Esophagus squamous epithelium (tissue), 5 donors: ENCODE measurements around the gene ACOT13. TPM values are rescaled to one million over a fixed set of nuclear protein-coding genes. Genes with fewer than 3 reads are reported as not detected.
A peak's percentile ranks its signal among the peaks of the same experiment; 100 is the strongest.
"Not testable (repeated sequence)": the region's sequence is repeated elsewhere in the genome, so short reads cannot be mapped to it uniquely, and the experiment has no call there.

ENCODE experiments used
- DNase-seq: peaks from one replicate; lab custom pipeline; 2025; lab: John Stamatoyannopoulos, UW
- H3K27ac ChIP-seq, 4 donors: fragments of 200-600 bp; sonication (generic); one replicate each; pipeline ENCODE4 v1.5.1; 2016 to 2019; ENCODE audit warnings: mild to moderate bottlenecking in 1 of 4
- H3K27me3 ChIP-seq, 4 donors: fragments of 200-600 bp; sonication (generic); 1 replicate in 3 of 4; 2 replicates in 1 of 4; pipeline versions ENCODE4 v1.5.1 to v1.6.0; 2017 to 2021; ENCODE audit warnings: antibody characterized with exemption in 1 of 4
- H3K36me3 ChIP-seq, 3 donors: fragments of 200-600 bp; sonication (generic); one replicate each; pipeline ENCODE4 v1.5.1; 2016 to 2019
- H3K4me1 ChIP-seq, 3 donors: fragments of 200-600 bp; sonication (generic); one replicate each; pipeline ENCODE4 v1.5.1; 2017 to 2019
- H3K4me3 ChIP-seq, 4 donors: fragments of 200-600 bp; sonication (generic); 1 replicate in 3 of 4; 2 replicates in 1 of 4; pipeline ENCODE4 v1.5.1; 2016 to 2019; ENCODE audit warnings: mild to moderate bottlenecking in 2 of 4, moderate library complexity in 1 of 4
- H3K9me3 ChIP-seq, 3 donors: fragments of 200-600 bp; sonication (generic); one replicate each; pipeline ENCODE4 v1.5.1; 2016 to 2019
- POLR2A ChIP-seq, 4 donors: fragments of 450-650 bp; IDR thresholded peaks; one replicate each; pipeline ENCODE4 v1.6.1; 2017; ENCODE audit warnings: antibody characterized with exemption in 4 of 4, mild to moderate bottlenecking in 4 of 4, moderate library complexity in 3 of 4
- WGBS, 2 donors: methylation state at CpG; one replicate each; pipeline ENCODE4 v1.1.5; 2018; 5-methylcytosine and 5-hydroxymethylcytosine counted together
- intact Hi-C: fragments of 100-400 bp; cut with DNase I; formaldehyde crosslinking; loops from one replicate; pipeline ENCODE4 v1.15.0; 2022
- total RNA-seq, 4 donors: library from RNA; depleted of rRNA; stranded (reverse); fragments of >200 nt; gene quantifications; one replicate each; pipeline ENCODE4 v1.1.0, GENCODE V29; 2016
- TF ChIP-seq, protein P1 (sequence below), 6 experiments: fragments of 450-650 bp in 4 of 6; fragments of 200-600 bp in 2 of 6; sonication (generic) in 2 of 6; IDR thresholded peaks; one replicate each; pipeline ENCODE4 v1.5.1; 2016 to 2019; ENCODE audit warnings: antibody characterized with exemption in 6 of 6, mild to moderate bottlenecking in 4 of 6, moderate library complexity in 4 of 6
- donor health status: DM: yes; HTN: yes; CAD: no.

The ACOT13 gene
- total RNA-seq, 4 donors from 2014 or later: 2.5 to 6.1 (median 3.6) TPM

GRCh38 chr6:24749297-24749696 is 82.4 kb downstream of the ACOT13 start:
- 63 to 69% methylated on average over 3 of the region's 3 CpGs for WGBS, 2 donors
- Histone ChIP-seq H3K36me3 (no peaks in the 10 kb centered on the region), H3K27ac (peak overlapping the region in 2 of 4 donors; percentile 11 to 31), H3K4me1 (peaks cover 0 to 3% (median 0%) of the 10 kb centered on the region in 3 donors), H3K9me3 (no peaks in the 10 kb centered on the region), H3K27me3 (no peaks in the 10 kb centered on the region), H3K4me3 (no peak overlapping the region)
- intact Hi-C loops: no loop called here
- DNase-seq: no peak
- TF ChIP-seq POLR2A (IDR thresholded peaks at IDR 0.05): no peak
- TF ChIP-seq, protein P1, sequence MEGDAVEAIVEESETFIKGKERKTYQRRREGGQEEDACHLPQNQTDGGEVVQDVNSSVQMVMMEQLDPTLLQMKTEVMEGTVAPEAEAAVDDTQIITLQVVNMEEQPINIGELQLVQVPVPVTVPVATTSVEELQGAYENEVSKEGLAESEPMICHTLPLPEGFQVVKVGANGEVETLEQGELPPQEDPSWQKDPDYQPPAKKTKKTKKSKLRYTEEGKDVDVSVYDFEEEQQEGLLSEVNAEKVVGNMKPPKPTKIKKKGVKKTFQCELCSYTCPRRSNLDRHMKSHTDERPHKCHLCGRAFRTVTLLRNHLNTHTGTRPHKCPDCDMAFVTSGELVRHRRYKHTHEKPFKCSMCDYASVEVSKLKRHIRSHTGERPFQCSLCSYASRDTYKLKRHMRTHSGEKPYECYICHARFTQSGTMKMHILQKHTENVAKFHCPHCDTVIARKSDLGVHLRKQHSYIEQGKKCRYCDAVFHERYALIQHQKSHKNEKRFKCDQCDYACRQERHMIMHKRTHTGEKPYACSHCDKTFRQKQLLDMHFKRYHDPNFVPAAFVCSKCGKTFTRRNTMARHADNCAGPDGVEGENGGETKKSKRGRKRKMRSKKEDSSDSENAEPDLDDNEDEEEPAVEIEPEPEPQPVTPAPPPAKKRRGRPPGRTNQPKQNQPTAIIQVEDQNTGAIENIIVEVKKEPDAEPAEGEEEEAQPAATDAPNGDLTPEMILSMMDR (IDR thresholded peaks at IDR 0.05): no peak

GRCh38 chr6:24750878-24751277 is 84.0 kb downstream of the ACOT13 start:
- H3K27ac ChIP-seq, DNase-seq, H3K4me1 ChIP-seq, H3K4me3 ChIP-seq, H3K36me3 ChIP-seq, intact Hi-C loops, H3K9me3 ChIP-seq, H3K27me3 ChIP-seq: not testable (repeated sequence)
- WGBS, 2 donors: 68 to 83% methylated on average over 3 of the region's 3 CpGs

- 54 to 68% methylated on average over 2 of the region's 2 CpGs for WGBS, 2 donors
- TF ChIP-seq, protein P1 (IDR thresholded peaks at IDR 0.05): no peak
- TF ChIP-seq POLR2A (IDR thresholded peaks at IDR 0.05): no peak
- Histone ChIP-seq H3K27me3 (no peaks in the 10 kb centered on the region), H3K4me1 (peaks cover 0 to 3% (median 0%) of the 10 kb centered on the region in 3 donors), H3K9me3 (no peaks in the 10 kb centered on the region), H3K36me3 (no peaks in the 10 kb centered on the region), H3K27ac (no peak overlapping the region), H3K4me3 (no peak overlapping the region)
- intact Hi-C loops: no loop called here
- no peak for DNase-seq
Measured at GRCh38 chr6:24752503-24752902, 85.6 kb downstream of the ACOT13 start.

GRCh38 chr6:24752917-24753492 is 86.1 kb downstream of the ACOT13 start:
- H3K9me3 ChIP-seq: no peaks in the 10 kb centered on the region
- TF ChIP-seq, protein P1 (IDR thresholded peaks at IDR 0.05): no peak
- no peak for TF ChIP-seq POLR2A (IDR thresholded peaks at IDR 0.05)
- no peak overlapping the region for H3K27ac ChIP-seq
- intact Hi-C loops: no loop called here
- H3K4me3 ChIP-seq: no peak overlapping the region
- no peaks in the 10 kb centered on the region for H3K36me3 ChIP-seq
- WGBS, 2 donors: 100% methylated on average over 1 of the region's 1 CpG
- no peaks in the 10 kb centered on the region for H3K27me3 ChIP-seq
- no peak for DNase-seq
- peaks cover 0 to 3% (median 0%) of the 10 kb centered on the region in 3 donors for H3K4me1 ChIP-seq

DNA sequence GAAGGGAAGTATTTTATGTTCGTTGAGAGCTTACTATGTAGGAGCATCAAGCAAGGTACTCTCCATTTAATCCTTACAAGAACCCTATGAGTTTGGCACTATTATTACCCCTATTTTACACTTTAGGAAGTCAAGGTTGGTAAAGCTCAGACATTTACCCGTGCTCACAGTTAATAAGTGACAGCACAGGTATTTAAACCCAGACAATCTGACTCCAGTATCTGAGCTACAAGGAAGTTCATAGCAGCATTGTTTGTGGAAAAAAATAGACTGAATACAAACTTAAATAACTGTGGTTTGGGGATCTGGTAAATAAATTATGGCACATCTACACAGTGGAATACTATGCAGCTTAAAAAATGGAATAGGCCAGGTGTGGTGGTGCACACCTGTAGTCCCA is 86.7 kb downstream of the ACOT13 start:
- 81 to 89% methylated on average over 2 of the region's 2 CpGs for WGBS, 2 donors
- intact Hi-C loops: no loop called here
- Histone ChIP-seq H3K36me3 (no peaks in the 10 kb centered on the region), H3K27me3 (no peaks in the 10 kb centered on the region), H3K9me3 (no peaks in the 10 kb centered on the region), H3K4me3 (no peak overlapping the region), H3K4me1 (peaks cover 0 to 3% (median 0%) of the 10 kb centered on the region in 3 donors), H3K27ac (no peak overlapping the region)
- DNase-seq: no peak
- TF ChIP-seq, protein P1 (IDR thresholded peaks at IDR 0.05): no peak
- no peak for TF ChIP-seq POLR2A (IDR thresholded peaks at IDR 0.05)

GRCh38 chr6:24754378-24754777 is 87.5 kb downstream of the ACOT13 start:
- H3K4me3 ChIP-seq, H3K9me3 ChIP-seq, DNase-seq, H3K4me1 ChIP-seq, H3K36me3 ChIP-seq, H3K27me3 ChIP-seq, H3K27ac ChIP-seq, intact Hi-C loops: not testable (repeated sequence)
- 84 to 86% methylated on average over 4 of the region's 4 CpGs for WGBS, 2 donors

Other genes starting within 250 kb of the ACOT13 start
- 1 to 10 TPM in 1 of 4 donors, under 1 TPM in 3; 0.27 to 1.9 (median 0.64) TPM for gene GPLD1, start 177.5 kb upstream of the ACOT13 start, total RNA-seq
- 1 to 10 TPM; 4.0 to 9.6 (median 6.0) TPM for gene ALDH5A1, start 172.1 kb upstream of the ACOT13 start, total RNA-seq
- under 1 TPM in 2 of 4 donors, not detected in 2; under 0.01 to 0.04 TPM for gene KIAA0319, start 20.9 kb upstream of the ACOT13 start, total RNA-seq
- 10 to 100 TPM; 12.2 to 31.9 (median 19.7) TPM for gene TDP2, start 178 bp upstream of the ACOT13 start, total RNA-seq
- gene C6orf62, start 52.1 kb downstream of the ACOT13 start, total RNA-seq: 10 to 100 TPM; 38.5 to 82.9 (median 54.8) TPM
- 10 to 100 TPM; 12.4 to 24.3 (median 16.3) TPM for gene GMNN, start 107.9 kb downstream of the ACOT13 start, total RNA-seq
- gene ARMH2, start 131.8 kb downstream of the ACOT13 start, total RNA-seq: not detected